ENCODE data around the gene APOBR.
"Not testable (repeated sequence)": the region's sequence is repeated elsewhere in the genome, so short reads cannot be mapped to it uniquely, and the experiment has no call there.

- not testable (repeated sequence) for TF ChIP-seq GABPA (IDR thresholded peaks at IDR 0.05; ENCODE audit: low read depth); CTCF (IDR thresholded peaks at IDR 0.05; ENCODE audit: insufficient read depth, low read length); POLR2AphosphoS5 (IDR thresholded peaks at IDR 0.05; ENCODE audit: low read depth); REST (IDR thresholded peaks at IDR 0.05; ENCODE audit: insufficient replicate concordance, low read depth)
Measured at GRCh38 chr16:28527100-28527785, 32.8 kb downstream of the APOBR start.

Data from HL-60 (cell line).